Measurements from ENCODE around the gene BTRC.

BTRC gene
- long read RNA-seq, full-length matches to known transcripts, result 28 of 48 reads
- long read RNA-seq, partial matches to known transcripts, result 5 of 48 reads
- long read RNA-seq, other reads (novel, unspliced or antisense), result 15 of 48 reads

- Histone ChIP-seq H3K27ac (replicated peaks) (peak within 1 kb of the TSS; percentile 55), H3K4me3 (replicated peaks; ENCODE audit: insufficient read depth, low read length) (peak within 1 kb of the TSS; percentile 94), H3K27me3 (ENCODE audit: insufficient read depth, poor library complexity, severe bottlenecking) (no peaks in the 10 kb centered on the region)
- peak; percentile 96 to 99 for DNase-seq (ENCODE audit: low read depth in 1 of 2, low spot score in 1 of 2)
- TF ChIP-seq GABPA (IDR thresholded peaks at IDR 0.05; ENCODE audit: low read depth), result peak; percentile 43; the same call in 1 of the 2 replicates
- no peak for TF ChIP-seq SPI1 (IDR thresholded peaks at IDR 0.05; ENCODE audit: borderline replicate concordance, low read depth)
- peak; percentile 35; the same call in 1 of the 2 replicates for TF ChIP-seq POLR2AphosphoS5 (IDR thresholded peaks at IDR 0.05; ENCODE audit: low read depth)
These were observed at the start of gene BTRC for GRCh38 chr10:101353692-101354327. Gene BTRC, plus strand, starts transcription at chr10:101354165. Its CDS starts 16 bp downstream, at chr10:101354181.

- H3K4me3 ChIP-seq (replicated peaks; ENCODE audit: insufficient read depth, low read length), result no peak overlapping the region
- no peak for DNase-seq (ENCODE audit: low read depth in 1 of 2, low spot score in 1 of 2)
- H3K27me3 ChIP-seq (ENCODE audit: insufficient read depth, poor library complexity, severe bottlenecking), result peaks cover 5% of the 10 kb centered on the region
- H3K27ac ChIP-seq (replicated peaks), result no peak overlapping the region
- no peak for TF ChIP-seq POLR2AphosphoS5 (IDR thresholded peaks at IDR 0.05; ENCODE audit: low read depth)
- no peak for TF ChIP-seq CTCF (IDR thresholded peaks at IDR 0.05; ENCODE audit: insufficient read depth, low read length)
- no peak for TF ChIP-seq REST (IDR thresholded peaks at IDR 0.05; ENCODE audit: insufficient replicate concordance, low read depth)
- no peak for TF ChIP-seq SPI1 (IDR thresholded peaks at IDR 0.05; ENCODE audit: borderline replicate concordance, low read depth)
- no peak for TF ChIP-seq GABPA (IDR thresholded peaks at IDR 0.05; ENCODE audit: low read depth)
These were observed 49.6 kb upstream of the BTRC start for GRCh38 chr10:101304316-101304715.

GRCh38 chr10:101305320-101306241, 48.4 kb upstream of the BTRC start:
- no peak for TF ChIP-seq GABPA (IDR thresholded peaks at IDR 0.05; ENCODE audit: low read depth)
- no peak for TF ChIP-seq REST (IDR thresholded peaks at IDR 0.05; ENCODE audit: insufficient replicate concordance, low read depth)
- TF ChIP-seq POLR2AphosphoS5 (IDR thresholded peaks at IDR 0.05; ENCODE audit: low read depth), result no peak
- TF ChIP-seq CTCF (IDR thresholded peaks at IDR 0.05; ENCODE audit: insufficient read depth, low read length), result no peak
- TF ChIP-seq SPI1 (IDR thresholded peaks at IDR 0.05; ENCODE audit: borderline replicate concordance, low read depth), result no peak

GRCh38 chr10:101308051-101308450, 45.9 kb upstream of the BTRC start:
- no peak for TF ChIP-seq GABPA (IDR thresholded peaks at IDR 0.05; ENCODE audit: low read depth)
- no peak for TF ChIP-seq CTCF (IDR thresholded peaks at IDR 0.05; ENCODE audit: insufficient read depth, low read length)
- TF ChIP-seq SPI1 (IDR thresholded peaks at IDR 0.05; ENCODE audit: borderline replicate concordance, low read depth), result no peak
- TF ChIP-seq REST (IDR thresholded peaks at IDR 0.05; ENCODE audit: insufficient replicate concordance, low read depth), result no peak
- TF ChIP-seq POLR2AphosphoS5 (IDR thresholded peaks at IDR 0.05; ENCODE audit: low read depth), result no peak
- H3K27me3 ChIP-seq (ENCODE audit: insufficient read depth, poor library complexity, severe bottlenecking), result peaks cover 18% of the 10 kb centered on the region
- DNase-seq (ENCODE audit: low read depth in 1 of 2, low spot score in 1 of 2), result no peak
- no peak overlapping the region for H3K4me3 ChIP-seq (replicated peaks; ENCODE audit: insufficient read depth, low read length)
- no peak overlapping the region for H3K27ac ChIP-seq (replicated peaks)

More at GRCh38 chr10:101305320-101306241, 48.4 kb upstream of the BTRC start:
- peaks cover 8% of the 10 kb centered on the region for H3K27me3 ChIP-seq (ENCODE audit: insufficient read depth, poor library complexity, severe bottlenecking)
- no peak for DNase-seq (ENCODE audit: low read depth in 1 of 2, low spot score in 1 of 2)
- no peak overlapping the region for H3K4me3 ChIP-seq (replicated peaks; ENCODE audit: insufficient read depth, low read length)
- no peak overlapping the region for H3K27ac ChIP-seq (replicated peaks)

Data from HL-60 (cell line).